Measurements from ENCODE around the gene INHBB.

- TF ChIP-seq CTCF (IDR thresholded peaks at IDR 0.05 in 2 of 3, conservative IDR thresholded peaks at IDR 0.05 in 1 of 3; ENCODE audit: borderline replicate concordance in 1 of 3, insufficient read depth in 1 of 3, low read depth in 2 of 3, low read length in 2 of 3) (no peak), YY1 (IDR thresholded peaks at IDR 0.05; ENCODE audit: extremely low read depth, insufficient replicate concordance, low read depth, low read length) (no peak), ATF3 (IDR thresholded peaks at IDR 0.05) (no peak)
Observed at GRCh38 chr2:120346667-120347358, 877 bp downstream of the INHBB start.

All from HCT116 (cell line).